ENCODE measurements around the gene LY86. TPM values are rescaled to one million over a fixed set of nuclear protein-coding genes. Genes with fewer than 3 reads are reported as not detected.

Gene LY86
- total RNA-seq, 2 donors from 2014 or later = not detected

DNA sequence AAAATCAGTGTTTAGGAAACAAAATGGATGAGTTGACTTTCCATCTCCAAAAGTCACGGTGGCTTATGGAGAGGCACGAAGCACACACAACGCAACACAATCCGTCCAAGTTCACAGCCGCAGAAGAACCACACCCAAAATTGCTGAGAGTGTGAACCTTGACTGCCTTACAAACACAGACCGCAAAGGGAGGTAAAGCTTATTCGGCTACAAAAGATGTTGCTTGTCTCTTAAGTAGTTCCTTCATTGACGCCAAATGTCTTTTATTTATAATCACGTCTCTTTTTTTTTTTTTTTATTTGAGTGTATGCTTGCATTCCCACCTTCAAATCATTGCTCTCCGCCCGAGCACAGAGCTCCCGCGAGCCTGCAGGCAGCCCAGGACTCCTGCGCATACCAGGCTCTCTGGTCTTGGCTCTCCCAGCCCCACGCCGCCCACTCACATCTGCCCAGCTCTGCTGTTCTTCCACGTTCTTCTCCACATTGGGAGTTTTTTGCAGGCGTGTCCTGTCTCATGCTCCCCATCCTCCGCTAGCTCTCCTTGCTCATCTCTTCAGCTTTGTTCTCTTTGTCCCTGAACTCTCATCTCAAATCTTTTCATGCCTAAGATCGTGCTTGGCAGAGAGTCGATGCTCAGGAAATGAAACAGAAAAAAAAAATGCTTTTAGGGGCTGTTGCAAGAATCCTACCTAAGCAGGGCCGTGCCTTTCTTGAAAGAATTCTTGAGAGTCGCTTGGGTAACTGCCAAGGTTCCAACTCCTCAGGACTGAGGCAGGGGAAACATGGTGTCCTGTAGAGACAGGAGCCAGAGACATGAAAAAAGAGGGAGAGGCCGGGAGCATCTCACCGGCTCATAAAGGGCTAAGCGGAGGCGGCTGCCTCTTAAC is 25.8 kb downstream of the LY86 start:
- Mint-ChIP-seq H3K27ac (peak overlapping the region; percentile 34), H3K27me3 (no peaks in the 10 kb centered on the region), H3K9me3 (no peaks in the 10 kb centered on the region), H3K4me1 (peaks cover 8% of the 10 kb centered on the region), H3K36me3 (ENCODE audit: low read depth) (no peaks in the 10 kb centered on the region), H3K4me3 (peak overlapping the region; percentile 70)
- peak; percentile 59 for ATAC-seq (replicated peaks)

DNA sequence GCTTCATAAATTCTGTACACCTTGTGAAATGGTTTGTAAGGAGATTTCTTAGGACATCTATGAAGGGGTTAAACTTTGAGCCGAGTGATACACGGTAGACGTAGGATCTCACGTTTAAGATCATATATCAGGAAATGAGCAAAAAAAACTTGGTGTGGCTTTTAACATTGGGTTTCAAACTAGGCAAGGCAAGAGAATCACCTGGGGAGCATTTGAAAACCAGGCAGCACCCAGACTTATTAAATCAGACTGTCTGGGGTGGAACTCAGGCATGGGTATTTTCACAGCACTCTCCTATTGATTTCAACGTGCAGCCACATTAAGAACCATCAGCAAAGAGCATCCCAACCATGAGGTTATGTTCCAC is 26.4 kb downstream of the LY86 start:
- no peaks in the 10 kb centered on the region for H3K27me3 Mint-ChIP-seq
- peaks cover 8% of the 10 kb centered on the region for H3K4me1 Mint-ChIP-seq
- H3K9me3 Mint-ChIP-seq = no peaks in the 10 kb centered on the region
- peak; percentile 2 for ATAC-seq (replicated peaks)
- peak overlapping the region; percentile 34 for H3K27ac Mint-ChIP-seq
- H3K36me3 Mint-ChIP-seq (ENCODE audit: low read depth) = no peaks in the 10 kb centered on the region
- peak overlapping the region; percentile 70 for H3K4me3 Mint-ChIP-seq

DNA sequence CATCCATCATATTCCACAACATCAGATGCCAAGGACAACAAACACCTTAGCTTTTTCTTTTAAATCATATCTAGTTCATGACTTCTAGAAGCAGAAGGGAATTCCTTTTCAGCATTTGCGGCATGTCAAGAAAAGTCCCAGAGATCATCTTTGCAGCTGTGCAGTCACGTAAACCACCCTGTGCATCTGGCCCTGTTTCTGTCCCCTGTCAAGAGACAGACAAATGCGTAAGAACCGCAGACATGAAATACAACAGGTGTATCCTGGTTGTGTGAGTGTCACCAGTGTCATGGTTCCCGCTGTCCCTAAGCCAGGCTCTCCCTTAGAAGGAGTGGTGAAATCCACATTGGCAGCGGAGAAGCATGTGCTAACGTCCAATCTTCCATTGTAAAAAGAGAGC is 28.1 kb downstream of the LY86 start:
- H3K36me3 Mint-ChIP-seq (ENCODE audit: low read depth) = no peaks in the 10 kb centered on the region
- no peaks in the 10 kb centered on the region for H3K27me3 Mint-ChIP-seq
- H3K9me3 Mint-ChIP-seq = no peaks in the 10 kb centered on the region
- no peak overlapping the region for H3K4me3 Mint-ChIP-seq
- H3K27ac Mint-ChIP-seq = no peak overlapping the region
- no peak for ATAC-seq (replicated peaks)
- H3K4me1 Mint-ChIP-seq = peaks cover 8% of the 10 kb centered on the region

DNA sequence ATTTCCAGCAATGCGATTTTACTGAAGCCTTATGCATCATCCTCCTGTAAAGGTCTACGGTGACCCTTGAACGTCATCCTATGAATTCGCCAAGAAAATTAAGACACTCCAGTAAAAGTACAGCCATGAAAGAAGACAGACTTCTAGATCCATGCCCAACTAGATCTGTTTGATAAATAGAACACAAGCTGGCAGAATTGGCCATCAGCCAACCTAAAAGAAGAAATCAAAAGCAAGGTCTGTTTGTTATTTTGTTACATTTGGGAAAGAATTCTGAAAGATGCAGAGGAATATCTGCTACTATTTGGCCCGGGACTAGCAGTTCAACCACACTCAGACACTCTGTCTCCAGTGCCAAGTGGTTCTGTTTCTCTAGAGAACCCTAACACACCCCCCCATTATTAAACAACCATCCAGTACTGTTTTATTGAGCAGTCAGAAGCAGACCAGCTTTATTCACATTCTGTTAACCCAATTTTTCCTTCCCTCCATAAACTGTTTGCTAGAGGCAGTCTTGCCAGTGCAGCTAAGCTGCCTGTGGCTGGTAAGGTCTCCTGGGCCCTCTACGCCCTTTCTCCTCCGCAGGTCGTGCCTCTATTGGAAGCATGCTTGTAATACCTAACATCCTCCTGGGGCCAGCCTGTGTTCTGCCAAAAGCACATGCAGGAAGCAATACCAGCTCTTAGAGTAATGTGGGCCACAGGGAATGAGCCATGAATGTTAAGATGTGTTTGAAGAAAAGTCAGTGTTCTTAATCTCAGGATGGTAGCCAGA is 30.7 kb downstream of the LY86 start:
- no peaks in the 10 kb centered on the region for H3K9me3 Mint-ChIP-seq
- ATAC-seq (replicated peaks) = no peak
- peaks cover 8% of the 10 kb centered on the region for H3K4me1 Mint-ChIP-seq
- peaks cover 3% of the 10 kb centered on the region for H3K27me3 Mint-ChIP-seq
- no peak overlapping the region for H3K27ac Mint-ChIP-seq
- H3K36me3 Mint-ChIP-seq (ENCODE audit: low read depth) = no peaks in the 10 kb centered on the region
- no peak overlapping the region for H3K4me3 Mint-ChIP-seq

DNA sequence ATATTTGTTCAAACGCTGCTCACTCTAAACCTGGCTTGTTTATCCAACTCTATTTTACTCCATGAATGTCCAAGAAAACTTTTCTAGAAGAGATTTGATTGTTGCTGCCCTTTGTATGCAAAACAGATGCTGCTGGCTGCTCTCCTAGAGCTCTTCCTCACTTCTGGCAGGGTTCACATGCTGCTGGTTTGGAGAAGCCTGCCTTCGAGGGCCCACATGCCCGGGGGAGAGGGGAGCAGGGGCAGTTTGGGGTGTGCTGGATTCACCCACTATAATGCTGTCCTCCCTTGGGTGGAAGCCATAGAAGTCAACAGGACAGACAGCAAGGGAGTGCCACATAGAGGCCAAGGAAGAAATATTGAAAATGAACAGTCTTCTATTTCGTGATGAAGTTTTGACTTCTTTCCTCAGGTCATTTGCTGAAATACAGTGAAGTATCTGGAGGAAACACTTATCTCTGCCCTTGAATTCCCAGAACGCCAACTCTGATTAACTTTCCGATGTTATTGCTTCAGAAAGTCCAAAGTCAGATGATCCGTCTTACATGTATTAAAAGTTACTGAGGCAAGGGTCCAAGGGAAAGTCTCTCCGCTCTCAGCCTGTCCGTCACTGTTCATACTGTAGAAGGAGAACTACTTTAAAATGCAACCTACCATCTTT is 32.4 kb downstream of the LY86 start:
- Mint-ChIP-seq H3K4me1 (no peaks in the 10 kb centered on the region), H3K27ac (no peak overlapping the region), H3K36me3 (ENCODE audit: low read depth) (no peaks in the 10 kb centered on the region), H3K27me3 (peaks cover 3% of the 10 kb centered on the region), H3K9me3 (no peaks in the 10 kb centered on the region), H3K4me3 (no peak overlapping the region)
- no peak for ATAC-seq (replicated peaks)

DNA sequence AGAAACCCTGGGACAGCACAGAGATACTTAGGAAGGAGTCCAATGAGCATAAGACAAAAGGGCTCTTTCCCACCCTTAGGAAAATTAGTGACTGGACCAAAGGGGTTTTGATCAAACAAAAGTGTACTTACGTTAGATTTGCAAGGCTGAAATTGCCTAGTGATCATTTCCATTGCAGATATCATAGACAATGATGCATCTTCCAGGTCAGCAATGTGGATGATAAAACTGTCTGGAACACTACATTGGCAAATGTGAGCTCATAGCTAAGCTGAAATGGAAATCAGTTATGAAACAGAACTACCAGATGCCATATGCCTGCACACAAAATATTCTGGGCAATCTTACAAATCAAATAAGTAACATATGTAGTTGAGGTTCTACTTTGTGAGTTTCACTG is 34.0 kb downstream of the LY86 start:
- Mint-ChIP-seq H3K36me3 (ENCODE audit: low read depth) (no peaks in the 10 kb centered on the region), H3K27ac (no peak overlapping the region), H3K27me3 (peaks cover 3% of the 10 kb centered on the region), H3K9me3 (no peaks in the 10 kb centered on the region), H3K4me1 (no peaks in the 10 kb centered on the region), H3K4me3 (no peak overlapping the region)
- no peak for ATAC-seq (replicated peaks)

DNA sequence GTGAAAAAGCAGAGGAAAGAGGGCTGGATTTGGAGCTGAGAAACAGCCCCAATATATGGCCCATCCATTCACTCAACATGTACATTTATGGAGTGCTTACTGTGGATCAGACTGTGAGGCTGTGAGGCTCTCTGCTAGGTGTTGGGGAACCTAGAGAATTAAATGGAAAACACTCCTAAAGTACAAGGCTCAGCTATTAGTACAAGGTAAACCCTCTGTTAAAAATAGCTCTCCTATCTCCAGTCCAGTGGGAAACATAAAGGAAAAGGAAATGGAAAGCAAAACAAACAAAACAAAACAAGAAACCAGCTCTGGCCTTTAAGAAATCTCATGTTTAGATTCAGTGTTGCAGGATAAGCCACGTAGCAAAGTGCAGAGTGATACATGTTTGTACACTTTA is 35.0 kb downstream of the LY86 start:
- Mint-ChIP-seq H3K27me3 (peaks cover 3% of the 10 kb centered on the region), H3K36me3 (ENCODE audit: low read depth) (no peaks in the 10 kb centered on the region), H3K4me1 (no peaks in the 10 kb centered on the region), H3K9me3 (no peaks in the 10 kb centered on the region), H3K4me3 (no peak overlapping the region), H3K27ac (no peak overlapping the region)
- no peak for ATAC-seq (replicated peaks)

DNA sequence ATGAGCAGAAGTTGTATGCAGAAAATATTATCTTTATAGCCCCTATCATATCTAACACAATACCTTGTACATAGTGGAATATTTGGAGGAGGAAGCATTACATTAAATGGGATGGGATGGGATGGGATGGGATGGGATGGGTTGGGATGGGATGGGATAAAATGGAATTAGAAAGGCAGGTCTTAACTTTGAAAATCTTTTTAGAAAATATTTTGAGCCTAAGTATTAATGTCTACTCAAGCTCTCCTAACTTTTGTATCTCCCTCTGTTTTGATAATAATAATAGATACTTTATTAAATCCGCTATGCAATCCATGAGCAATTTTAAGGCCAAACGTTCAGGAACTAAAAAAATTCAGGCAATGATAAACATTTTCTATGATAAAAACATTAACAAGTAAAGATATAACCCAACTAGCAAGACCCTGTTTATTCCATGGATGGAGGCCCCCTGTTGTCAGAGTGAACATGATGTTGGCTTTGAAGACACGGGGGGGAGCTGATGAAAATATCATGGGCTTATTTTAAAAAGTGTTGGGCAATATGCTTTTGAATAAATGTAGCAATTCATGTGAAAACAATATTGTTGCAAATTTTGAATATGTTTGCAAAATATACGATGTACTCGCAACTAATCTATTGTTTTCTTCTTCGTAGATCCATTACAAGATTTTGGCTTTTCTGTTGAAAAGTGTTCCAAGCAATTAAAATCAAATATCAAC is 35.9 kb downstream of the LY86 start:
- H3K36me3 Mint-ChIP-seq (ENCODE audit: low read depth) = no peaks in the 10 kb centered on the region
- no peak overlapping the region for H3K27ac Mint-ChIP-seq
- H3K4me1 Mint-ChIP-seq = no peaks in the 10 kb centered on the region
- H3K4me3 Mint-ChIP-seq = no peak overlapping the region
- H3K27me3 Mint-ChIP-seq = peaks cover 3% of the 10 kb centered on the region
- H3K9me3 Mint-ChIP-seq = no peaks in the 10 kb centered on the region
- ATAC-seq (replicated peaks) = no peak

DNA sequence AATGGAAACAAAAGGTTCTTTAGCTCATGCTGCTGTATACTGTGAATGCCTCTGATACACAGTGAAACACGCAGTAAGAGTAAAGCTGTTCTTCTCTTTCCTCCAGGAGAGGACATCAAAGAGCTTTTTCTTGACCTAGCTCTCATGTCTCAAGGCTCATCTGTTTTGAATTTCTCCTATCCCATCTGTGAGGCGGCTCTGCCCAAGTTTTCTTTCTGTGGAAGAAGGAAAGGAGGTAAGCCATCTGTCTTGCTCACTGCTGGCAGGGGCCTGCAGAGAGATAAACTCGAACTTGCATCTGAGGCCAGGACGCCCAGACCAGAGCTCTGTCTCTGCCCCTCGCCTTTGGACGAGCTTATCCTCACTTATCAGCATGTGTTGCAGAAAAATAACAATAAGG is 37.7 kb downstream of the LY86 start:
- H3K27ac Mint-ChIP-seq = no peak overlapping the region
- H3K27me3 Mint-ChIP-seq = peaks cover 3% of the 10 kb centered on the region
- no peaks in the 10 kb centered on the region for H3K36me3 Mint-ChIP-seq (ENCODE audit: low read depth)
- ATAC-seq (replicated peaks) = no peak
- H3K9me3 Mint-ChIP-seq = no peaks in the 10 kb centered on the region
- no peaks in the 10 kb centered on the region for H3K4me1 Mint-ChIP-seq
- no peak overlapping the region for H3K4me3 Mint-ChIP-seq

DNA sequence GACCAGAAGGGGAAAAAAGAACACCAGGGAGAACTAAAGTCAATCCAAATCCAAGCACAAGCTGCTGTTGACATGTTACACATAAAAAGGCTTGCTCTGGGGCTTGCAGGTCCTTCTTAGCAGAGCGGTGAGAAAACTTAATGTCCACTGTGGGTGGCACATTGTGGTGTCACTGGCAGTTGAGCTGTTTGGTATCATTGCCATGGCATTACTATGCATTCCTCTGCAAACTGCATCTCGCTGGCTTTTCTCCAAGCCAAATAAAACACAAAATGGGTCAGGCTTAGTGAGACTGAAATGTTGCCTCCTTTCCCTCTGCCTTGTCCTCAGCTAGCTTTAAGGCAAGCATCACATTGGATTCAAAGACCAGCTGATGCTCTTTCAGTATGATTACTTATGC is 40.9 kb downstream of the LY86 start:
- Mint-ChIP-seq H3K36me3 (ENCODE audit: low read depth) (no peaks in the 10 kb centered on the region), H3K9me3 (no peaks in the 10 kb centered on the region), H3K4me3 (no peak overlapping the region), H3K4me1 (peaks cover 2% of the 10 kb centered on the region), H3K27ac (no peak overlapping the region), H3K27me3 (no peaks in the 10 kb centered on the region)
- no peak for ATAC-seq (replicated peaks)

DNA sequence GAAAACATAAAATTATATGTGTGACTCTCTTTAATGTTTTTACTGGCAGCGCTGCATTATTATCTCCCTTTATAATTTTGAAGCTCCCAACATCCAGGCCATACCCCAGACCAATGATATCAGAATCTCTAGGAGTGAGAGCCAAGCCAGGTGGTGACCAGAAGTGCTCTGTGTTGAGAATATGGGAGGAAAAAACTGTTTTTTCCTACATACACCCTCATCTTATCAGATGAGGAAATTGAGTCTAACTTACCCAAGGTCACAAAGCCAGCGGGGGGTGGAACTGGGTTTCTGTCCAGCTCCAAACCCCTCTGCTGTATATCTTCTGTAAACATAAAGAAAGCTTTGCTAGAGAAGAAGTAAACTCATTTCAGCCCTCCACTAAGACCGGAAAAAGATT is 42.5 kb downstream of the LY86 start:
- Mint-ChIP-seq H3K4me1 (peaks cover 6% of the 10 kb centered on the region), H3K9me3 (no peaks in the 10 kb centered on the region), H3K27ac (no peak overlapping the region), H3K4me3 (no peak overlapping the region), H3K36me3 (ENCODE audit: low read depth) (no peaks in the 10 kb centered on the region), H3K27me3 (no peaks in the 10 kb centered on the region)
- no peak for ATAC-seq (replicated peaks)

DNA sequence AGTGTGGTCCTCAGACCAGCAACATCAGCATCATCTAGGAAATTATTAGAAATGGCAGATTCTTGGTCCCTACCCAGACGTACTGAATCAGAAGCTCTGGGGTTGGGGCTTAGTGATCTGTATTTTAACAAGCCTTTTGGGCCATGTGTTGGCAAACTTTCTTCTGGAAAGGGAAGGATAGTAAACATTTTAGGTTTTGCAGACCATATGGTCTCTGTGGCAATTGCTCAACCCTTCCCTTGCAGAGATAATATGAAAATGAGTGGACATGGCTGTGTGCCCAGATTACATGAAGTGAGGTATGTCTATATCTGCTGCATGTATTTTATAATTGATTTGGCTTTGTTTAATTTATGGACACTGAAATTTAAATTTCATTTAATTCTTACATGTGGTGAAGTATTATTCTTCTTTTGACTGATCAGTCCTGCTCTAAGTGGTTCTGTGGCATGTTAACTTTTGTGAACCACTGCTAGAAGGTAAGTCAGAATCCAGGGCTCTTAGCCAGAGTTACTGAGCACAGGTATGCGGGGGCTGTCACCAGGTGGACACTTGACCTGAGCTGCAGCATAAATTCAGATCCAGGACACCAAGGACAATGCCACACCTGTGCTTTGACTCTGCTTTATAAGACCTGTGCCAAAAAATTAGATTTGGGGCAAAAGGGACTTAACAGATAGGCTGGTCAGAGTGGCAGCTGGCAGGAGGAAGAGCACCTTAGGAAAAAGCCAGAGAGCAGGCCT is 43.2 kb downstream of the LY86 start:
- no peaks in the 10 kb centered on the region for H3K36me3 Mint-ChIP-seq (ENCODE audit: low read depth)
- H3K9me3 Mint-ChIP-seq = no peaks in the 10 kb centered on the region
- ATAC-seq (replicated peaks) = no peak
- no peak overlapping the region for H3K27ac Mint-ChIP-seq
- no peak overlapping the region for H3K4me3 Mint-ChIP-seq
- peaks cover 6% of the 10 kb centered on the region for H3K4me1 Mint-ChIP-seq
- H3K27me3 Mint-ChIP-seq = no peaks in the 10 kb centered on the region

DNA sequence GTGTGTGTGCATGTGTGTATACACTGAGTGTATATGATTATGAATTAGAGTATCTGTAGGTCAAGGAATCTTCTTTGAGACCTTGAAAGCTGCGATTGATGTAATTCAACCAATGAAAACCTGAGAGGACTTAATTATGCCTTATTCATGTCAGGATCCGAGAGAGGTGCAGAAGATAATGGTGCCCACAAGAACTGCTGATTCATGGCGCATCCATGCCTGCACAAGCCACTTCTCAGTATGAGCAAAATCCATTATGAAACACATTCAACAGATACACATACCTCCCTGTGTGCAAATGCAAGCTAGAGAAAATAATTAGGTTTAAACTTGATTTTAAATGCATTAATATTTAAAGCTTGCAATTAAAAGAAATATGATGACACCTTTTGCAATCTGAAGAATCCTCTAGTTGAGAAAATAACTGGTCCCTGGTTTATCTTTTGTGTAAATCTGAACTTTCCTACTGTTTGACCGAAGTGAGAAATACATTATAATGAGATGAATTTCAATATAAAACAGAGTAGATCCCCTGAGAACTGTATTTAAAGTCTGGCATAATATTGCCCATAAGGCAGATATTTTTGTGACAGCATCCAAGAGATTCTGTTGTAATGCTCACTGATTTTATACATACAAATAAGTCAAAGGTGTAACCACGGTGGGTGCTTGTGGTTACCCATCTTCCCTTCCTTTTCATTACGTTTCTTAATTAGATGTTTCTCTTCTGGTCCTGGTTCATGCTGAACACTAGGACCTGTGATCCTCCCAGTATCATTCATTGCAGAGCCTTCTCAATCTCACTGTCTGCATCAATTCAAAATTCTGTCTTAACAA is 45.6 kb downstream of the LY86 start:
- Mint-ChIP-seq H3K36me3 (ENCODE audit: low read depth) (no peaks in the 10 kb centered on the region), H3K27ac (no peak overlapping the region), H3K4me1 (peaks cover 6% of the 10 kb centered on the region), H3K9me3 (no peaks in the 10 kb centered on the region), H3K27me3 (peaks cover under 1% of the 10 kb centered on the region), H3K4me3 (no peak overlapping the region)
- ATAC-seq (replicated peaks) = no peak

Data from activated T-helper 17 cell treated with anti-CD3 and anti-CD28 coated beads, Interleukin-2, amount 50 U/mL, for 72 hours (primary cell).